Mesenchymal stem cell (in vitro differentiated cells and primary cell): ENCODE results near the gene SPINT4.

Source experiments
- DNase-seq: peaks from one replicate; pipeline ENCODE4 v3.0.0-alpha.2; 2013
- H2AFZ ChIP-seq: one replicate; pipeline ENCODE4 v1.6.1; 2013; ENCODE audit warnings: low read depth, mild to moderate bottlenecking, control low read depth, inconsistent platforms, low read length, moderate library complexity
- H2AK5ac ChIP-seq: 2 replicates; pipeline ENCODE4 v1.6.1; 2013; ENCODE audit warnings: low read length, moderate library complexity, mild to moderate bottlenecking, inconsistent platforms; ENCODE audit not compliant: severe bottlenecking
- H2BK120ac ChIP-seq: one replicate; pipeline ENCODE4 v1.6.1; 2013; ENCODE audit warnings: low read depth, mild to moderate bottlenecking, inconsistent platforms, low read length, moderate library complexity
- H2BK12ac ChIP-seq, 2 experiments: one replicate each; pipeline ENCODE4 v1.6.1; 2013; ENCODE audit warnings: inconsistent platforms in 2 of 2, low read length in 2 of 2, mild to moderate bottlenecking in 2 of 2, moderate library complexity in 2 of 2, control low read depth in 1 of 2
- H2BK15ac ChIP-seq: one replicate; pipeline ENCODE4 v1.6.1; 2013; ENCODE audit warnings: mild to moderate bottlenecking, low read depth, inconsistent platforms; ENCODE audit not compliant: poor library complexity, severe bottlenecking
- H2BK5ac ChIP-seq: 2 replicates; pipeline ENCODE4 v1.6.1; 2013; ENCODE audit warnings: low read depth, mild to moderate bottlenecking, low read length, control low read depth, inconsistent platforms; ENCODE audit not compliant: poor library complexity, severe bottlenecking
- H3K14ac ChIP-seq, 2 experiments: one replicate each; pipeline ENCODE4 v1.6.1; 2013; ENCODE audit warnings: inconsistent platforms in 2 of 2, low read length in 2 of 2, control low read depth in 1 of 2, mild to moderate bottlenecking in 1 of 2, moderate library complexity in 1 of 2
- H3K18ac ChIP-seq, 2 experiments: one replicate each; pipeline ENCODE4 v1.6.1; 2013; ENCODE audit warnings: inconsistent platforms in 2 of 2, low read length in 2 of 2, control low read depth in 1 of 2, low read depth in 1 of 2, mild to moderate bottlenecking in 1 of 2
- H3K23ac ChIP-seq, 2 experiments: one replicate each; pipeline ENCODE4 v1.6.1; 2013; ENCODE audit warnings: inconsistent platforms in 2 of 2, low read length in 2 of 2, mild to moderate bottlenecking in 2 of 2, moderate library complexity in 2 of 2, control low read depth in 1 of 2
- H3K27ac ChIP-seq: 2 replicates; pipeline ENCODE4 v1.5.1; 2013; ENCODE audit warnings: mild to moderate bottlenecking, moderate library complexity, low read length, control low read depth, inconsistent platforms; ENCODE audit not compliant: poor library complexity, severe bottlenecking
- H3K27me3 ChIP-seq, 2 experiments: 2 replicates each; pipeline versions ENCODE4 v1.6.1 to v1.7.0; 2013; ENCODE audit warnings: low read length in 2 of 2, mild to moderate bottlenecking in 2 of 2, moderate library complexity in 2 of 2, control low read depth in 1 of 2, inconsistent platforms in 1 of 2; ENCODE audit not compliant: control insufficient read depth in 1 of 2, insufficient read depth in 1 of 2
- H3K36me3 ChIP-seq, 2 experiments: 2 replicates each; pipeline versions ENCODE4 v1.6.1 to v1.7.0; 2013; ENCODE audit warnings: low read length in 2 of 2, control low read depth in 1 of 2, inconsistent platforms in 1 of 2, low read depth in 1 of 2, mild to moderate bottlenecking in 1 of 2; ENCODE audit not compliant: insufficient read depth in 2 of 2, control insufficient read depth in 1 of 2
- H3K4ac ChIP-seq, 2 experiments: one replicate each; pipeline ENCODE4 v1.6.1; 2013; ENCODE audit warnings: inconsistent platforms in 2 of 2, low read length in 2 of 2, mild to moderate bottlenecking in 2 of 2, moderate library complexity in 2 of 2, control low read depth in 1 of 2, low read depth in 1 of 2
- H3K4me1 ChIP-seq: 2 replicates; pipeline ENCODE4 v1.6.1; 2013; ENCODE audit warnings: low read depth, low read length, control low read depth; ENCODE audit not compliant: control insufficient read depth, insufficient read depth
- H3K4me2 ChIP-seq: 2 replicates; pipeline ENCODE4 v1.6.1; 2013; ENCODE audit warnings: low read length, mild to moderate bottlenecking, inconsistent platforms; ENCODE audit not compliant: poor library complexity, severe bottlenecking
- H3K4me3 ChIP-seq, 2 experiments: 2 replicates each; pipeline versions ENCODE4 v1.5.1 to v1.7.0; 2013; ENCODE audit warnings: low read length in 2 of 2, mild to moderate bottlenecking in 2 of 2, control low read depth in 1 of 2, low read depth in 1 of 2; ENCODE audit not compliant: insufficient read depth in 1 of 2
- H3K79me1 ChIP-seq: replicated peaks from 2 replicates; pipeline ENCODE4 v1.6.1; 2013; ENCODE audit warnings: mild to moderate bottlenecking, control low read depth, low read length, inconsistent platforms; ENCODE audit not compliant: poor library complexity, severe bottlenecking
- H3K9ac ChIP-seq: 2 replicates; pipeline ENCODE4 v1.7.0; 2013; ENCODE audit warnings: mild to moderate bottlenecking, low read length, moderate library complexity
- H3K9me3 ChIP-seq: 2 replicates; pipeline ENCODE4 v1.7.0; 2013; ENCODE audit warnings: mild to moderate bottlenecking, low read length; ENCODE audit not compliant: control insufficient read depth
- H4K8ac ChIP-seq: one replicate; pipeline ENCODE4 v1.6.1; 2013; ENCODE audit warnings: inconsistent platforms, mild to moderate bottlenecking, low read length, moderate library complexity
- H4K91ac ChIP-seq: one replicate; pipeline ENCODE4 v1.6.1; 2013; ENCODE audit warnings: mild to moderate bottlenecking, low read length, inconsistent platforms
- WGBS: methylation state at CpG from one replicate; pipeline ENCODE4 v1.1.7; 2013; ENCODE audit warnings: mixed read lengths; 5-methylcytosine and 5-hydroxymethylcytosine counted together

SPINT4 gene

DNA sequence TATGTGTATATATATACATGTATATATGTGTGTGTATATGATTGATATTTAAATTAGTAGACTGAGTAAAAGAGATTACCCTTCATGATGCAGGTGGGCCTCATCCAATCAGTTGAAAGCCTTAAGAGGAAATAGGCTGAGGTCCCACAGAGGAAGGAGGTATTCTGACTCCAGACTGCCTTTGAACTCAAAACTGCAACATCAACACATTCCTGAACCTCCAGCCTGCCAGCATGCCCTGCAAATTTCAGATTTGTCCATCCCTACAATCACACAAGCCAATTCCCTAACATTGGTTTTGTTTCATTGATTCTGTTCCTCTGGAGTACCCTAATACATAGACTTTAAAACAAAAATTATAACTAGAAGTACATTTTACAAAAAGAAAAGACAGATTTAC, 22.9 kb downstream of the SPINT4 start:
- no peak overlapping the region for H3K23ac ChIP-seq

GRCh38 chr20:45751721-45752120, 29.6 kb downstream of the SPINT4 start:
- Histone ChIP-seq H2BK120ac (no peak overlapping the region), H4K91ac (no peak overlapping the region), H3K4me3 (no peak overlapping the region), H3K36me3 (no peaks in the 10 kb centered on the region), H3K4me2 (no peak overlapping the region), H3K4me1 (no peaks in the 10 kb centered on the region), H3K27me3 (peaks cover 0 to 5% of the 10 kb centered on the region in 2 experiments), H2BK15ac (no peak overlapping the region), H2AFZ (no peak overlapping the region), H3K9me3 (no peaks in the 10 kb centered on the region), H2AK5ac (no peak overlapping the region), H3K9ac (no peak overlapping the region), H3K14ac (no peak overlapping the region), H3K23ac (no peak overlapping the region), H2BK5ac (no peak overlapping the region), H3K27ac (no peak overlapping the region), H3K4ac (no peak overlapping the region), H2BK12ac (no peak overlapping the region), H3K18ac (no peak overlapping the region), H3K79me1 (no peaks in the 10 kb centered on the region), H4K8ac (no peak overlapping the region)
- WGBS: 100% methylated on average over 1 of the region's 1 CpG
- DNase-seq: no peak

More for the DNA sequence above, 22.9 kb downstream of the SPINT4 start:
- Histone ChIP-seq H3K79me1 (no peaks in the 10 kb centered on the region), H2BK5ac (no peak overlapping the region), H3K4ac (no peak overlapping the region), H2AFZ (no peak overlapping the region), H2BK15ac (no peak overlapping the region), H4K91ac (no peak overlapping the region), H3K36me3 (no peaks in the 10 kb centered on the region), H3K4me1 (no peaks in the 10 kb centered on the region), H3K9me3 (no peaks in the 10 kb centered on the region), H2AK5ac (no peak overlapping the region), H3K4me3 (no peak overlapping the region), H3K27ac (no peak overlapping the region), H3K4me2 (no peak overlapping the region), H3K14ac (no peak overlapping the region), H2BK120ac (no peak overlapping the region), H2BK12ac (no peak overlapping the region), H3K27me3 (peaks cover 0 to 5% of the 10 kb centered on the region in 2 experiments), H3K18ac (no peak overlapping the region), H4K8ac (no peak overlapping the region), H3K9ac (no peak overlapping the region)
- DNase-seq: no peak

GRCh38 chr20:45752746-45753145, 30.6 kb downstream of the SPINT4 start:
- Histone ChIP-seq H3K23ac (no peak overlapping the region), H3K18ac (no peak overlapping the region), H2BK5ac (no peak overlapping the region), H2AK5ac (no peak overlapping the region), H3K27ac (no peak overlapping the region), H3K14ac (no peak overlapping the region), H4K91ac (no peak overlapping the region), H3K9me3 (no peaks in the 10 kb centered on the region), H3K27me3 (peaks cover 0 to 5% of the 10 kb centered on the region in 2 experiments), H2BK120ac (no peak overlapping the region), H4K8ac (no peak overlapping the region), H2BK12ac (no peak overlapping the region), H2AFZ (no peak overlapping the region), H3K4ac (no peak overlapping the region), H3K9ac (peak overlapping the region; percentile 58), H3K36me3 (no peaks in the 10 kb centered on the region), H3K4me3 (no peak overlapping the region), H3K4me2 (no peak overlapping the region), H3K4me1 (no peaks in the 10 kb centered on the region), H3K79me1 (no peaks in the 10 kb centered on the region), H2BK15ac (no peak overlapping the region)
- DNase-seq: no peak
- 96% methylated on average over 3 of the region's 3 CpGs for WGBS

GRCh38 chr20:45758096-45758495, 35.9 kb downstream of the SPINT4 start:
- H2BK120ac ChIP-seq: no peak overlapping the region
- H2BK5ac ChIP-seq: no peak overlapping the region
- H3K79me1 ChIP-seq: no peaks in the 10 kb centered on the region
- no peak overlapping the region for H3K4ac ChIP-seq
- H3K36me3 ChIP-seq: no peaks in the 10 kb centered on the region
- no peaks in the 10 kb centered on the region for H3K27me3 ChIP-seq
- no peak overlapping the region for H4K91ac ChIP-seq
- no peak overlapping the region for H3K14ac ChIP-seq
- no peaks in the 10 kb centered on the region for H3K9me3 ChIP-seq
- DNase-seq: no peak
- no peak overlapping the region for H3K23ac ChIP-seq
- H2BK12ac ChIP-seq: no peak overlapping the region
- no peak overlapping the region for H2BK15ac ChIP-seq
- no peak overlapping the region for H3K4me3 ChIP-seq
- H3K18ac ChIP-seq: no peak overlapping the region
- no peak overlapping the region for H2AFZ ChIP-seq
- H3K27ac ChIP-seq: no peak overlapping the region
- H4K8ac ChIP-seq: no peak overlapping the region
- H2AK5ac ChIP-seq: no peak overlapping the region
- no peaks in the 10 kb centered on the region for H3K4me1 ChIP-seq
- no peak overlapping the region for H3K9ac ChIP-seq
- H3K4me2 ChIP-seq: no peak overlapping the region
- 88% methylated on average over 4 of the region's 4 CpGs for WGBS
